ENCODE data around the gene GDF7.

The GDF7 gene

GRCh38 chr2:20656561-20656960, 10.4 kb upstream of the GDF7 start:
- DNase-seq (ENCODE audit: extremely low spot score, insufficient read length, low read depth) (no peak), FAIRE-seq (no peak)

GRCh38 chr2:20657522-20658235, 9.3 kb upstream of the GDF7 start:
- no peak for FAIRE-seq

GRCh38 chr2:20660506-20661420, 6.2 kb upstream of the GDF7 start:
- no peak for DNase-seq (ENCODE audit: extremely low spot score, insufficient read length, low read depth)
- FAIRE-seq = no peak

More at GRCh38 chr2:20657522-20658235, 9.3 kb upstream of the GDF7 start:
- no peak for DNase-seq (ENCODE audit: extremely low spot score, insufficient read length, low read depth)

- peak; percentile 88 for FAIRE-seq
- peak; percentile 65 for DNase-seq (ENCODE audit: extremely low spot score, insufficient read length, low read depth)
Observed at GRCh38 chr2:20661421-20662307, 5.3 kb upstream of the GDF7 start.

GRCh38 chr2:20662308-20662937, 4.5 kb upstream of the GDF7 start:
- no peak for FAIRE-seq

GRCh38 chr2:20663196-20664070, 3.5 kb upstream of the GDF7 start:
- DNase-seq (ENCODE audit: extremely low spot score, insufficient read length, low read depth) (no peak), FAIRE-seq (no peak)

More at GRCh38 chr2:20662308-20662937, 4.5 kb upstream of the GDF7 start:
- DNase-seq (ENCODE audit: extremely low spot score, insufficient read length, low read depth) = no peak

- DNase-seq (ENCODE audit: extremely low spot score, insufficient read length, low read depth) (no peak), FAIRE-seq (no peak)
Observed at GRCh38 chr2:20664071-20664390, 2.9 kb upstream of the GDF7 start.

GRCh38 chr2:20664431-20665242, 2.3 kb upstream of the GDF7 start:
- FAIRE-seq (no peak), DNase-seq (ENCODE audit: extremely low spot score, insufficient read length, low read depth) (no peak)

- no peak for FAIRE-seq
- no peak for DNase-seq (ENCODE audit: extremely low spot score, insufficient read length, low read depth)
Observed at GRCh38 chr2:20665243-20666004, 1.5 kb upstream of the GDF7 start.

GRCh38 chr2:20666005-20666303, 990 bp upstream of the GDF7 start:
- no peak for DNase-seq (ENCODE audit: extremely low spot score, insufficient read length, low read depth)
- FAIRE-seq = no peak

GRCh38 chr2:20667151-20667530, 197 bp downstream of the GDF7 start:
- no peak for FAIRE-seq
- DNase-seq (ENCODE audit: extremely low spot score, insufficient read length, low read depth) = no peak

GRCh38 chr2:20667531-20668401, 822 bp downstream of the GDF7 start:
- DNase-seq (ENCODE audit: extremely low spot score, insufficient read length, low read depth) = no peak
- FAIRE-seq = no peak

- DNase-seq (ENCODE audit: extremely low spot score, insufficient read length, low read depth) (no peak), FAIRE-seq (no peak)
Observed at GRCh38 chr2:20668451-20668850, 1.5 kb downstream of the GDF7 start.

- no peak for FAIRE-seq
- DNase-seq (ENCODE audit: extremely low spot score, insufficient read length, low read depth) = no peak
Observed at GRCh38 chr2:20668871-20669475, 2.0 kb downstream of the GDF7 start.

- FAIRE-seq (no peak), DNase-seq (ENCODE audit: extremely low spot score, insufficient read length, low read depth) (no peak)
Observed at GRCh38 chr2:20669562-20670314, 2.8 kb downstream of the GDF7 start.

Data from GM18507 (cell line).